ENCODE measurements around the gene PIGQ.

The PIGQ gene

DNA sequence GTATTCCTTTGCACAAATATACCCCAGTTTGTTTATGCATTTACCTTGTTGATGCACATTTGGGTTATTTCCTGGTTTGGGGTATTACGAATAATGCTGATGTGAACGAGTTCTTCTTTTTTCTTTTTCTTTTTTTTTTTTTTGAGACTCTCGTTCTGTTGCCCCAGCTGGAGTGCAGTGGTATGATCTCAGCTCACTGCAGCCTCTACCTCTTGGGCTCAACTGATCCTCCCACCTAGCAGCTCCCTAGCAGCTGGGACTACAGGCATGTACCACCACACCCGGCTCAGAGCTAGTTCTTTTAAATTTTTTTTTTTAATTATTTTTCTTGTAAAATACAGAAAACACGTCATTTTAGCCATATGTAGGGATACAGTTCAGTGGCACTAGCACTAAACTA is 34.2 kb downstream of the PIGQ start:
- Histone ChIP-seq H3K36me3 (ENCODE audit: low read depth) (0 out of 2 replicates have a peak, but pooled peaks cover 3% of the 10 kb centered on the region), H3K27me3 (ENCODE audit: insufficient read depth, poor library complexity, severe bottlenecking) (no peaks in the 10 kb centered on the region), H3K9me3 (ENCODE audit: severe bottlenecking) (peaks cover 2% of the 10 kb centered on the region), H3K27ac (ENCODE audit: poor library complexity, severe bottlenecking) (no peak overlapping the region), H3K4me1 (ENCODE audit: insufficient read depth, poor library complexity, severe bottlenecking) (no peaks in the 10 kb centered on the region), H3K4me3 (ENCODE audit: severe bottlenecking) (no peak overlapping the region)
- ATAC-seq (ENCODE audit: low read depth) (no peak), DNase-seq (ENCODE audit: low spot score) (no peak)
- TF ChIP-seq CTCF (IDR thresholded peaks at IDR 0.05; ENCODE audit: poor library complexity, severe bottlenecking), result no peak

GRCh38 chr16:606656-607307 is 37.0 kb downstream of the PIGQ start:
- ATAC-seq (ENCODE audit: low read depth), result no peak
- no peak overlapping the region for H3K27ac ChIP-seq (ENCODE audit: poor library complexity, severe bottlenecking)
- TF ChIP-seq CTCF (IDR thresholded peaks at IDR 0.05; ENCODE audit: poor library complexity, severe bottlenecking), result no peak

DNA sequence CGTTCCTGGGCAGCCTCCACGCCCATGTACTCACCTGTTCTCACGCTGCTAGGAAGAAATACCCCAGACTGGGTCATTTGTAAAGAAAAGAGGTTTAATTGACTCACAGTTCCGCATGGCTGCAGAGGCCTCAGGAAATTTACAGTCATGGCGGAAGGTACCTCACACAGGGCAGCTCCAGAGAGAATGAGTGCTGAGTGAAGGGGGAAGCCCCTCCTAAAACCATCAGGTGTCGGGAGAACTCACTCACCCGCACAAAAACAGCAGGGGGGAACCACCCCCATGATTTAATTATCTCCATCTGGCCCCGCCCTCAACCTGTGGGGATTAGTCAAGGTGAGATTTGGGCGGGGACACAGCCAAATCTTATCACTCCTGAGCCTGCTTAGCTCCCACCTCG is 38.3 kb downstream of the PIGQ start:
- DNase-seq (ENCODE audit: low spot score) (no peak), ATAC-seq (ENCODE audit: low read depth) (no peak)
- Histone ChIP-seq H3K9me3 (ENCODE audit: severe bottlenecking) (no peaks in the 10 kb centered on the region), H3K4me1 (ENCODE audit: insufficient read depth, poor library complexity, severe bottlenecking) (peaks cover 5% of the 10 kb centered on the region), H3K4me3 (ENCODE audit: severe bottlenecking) (no peak overlapping the region), H3K36me3 (ENCODE audit: low read depth) (no peaks in the 10 kb centered on the region), H3K27ac (ENCODE audit: poor library complexity, severe bottlenecking) (no peak overlapping the region), H3K27me3 (ENCODE audit: insufficient read depth, poor library complexity, severe bottlenecking) (no peaks in the 10 kb centered on the region)
- no peak for TF ChIP-seq CTCF (IDR thresholded peaks at IDR 0.05; ENCODE audit: poor library complexity, severe bottlenecking)

More at GRCh38 chr16:606656-607307, 37.0 kb downstream of the PIGQ start:
- H3K9me3 ChIP-seq (ENCODE audit: severe bottlenecking), result no peaks in the 10 kb centered on the region
- H3K4me3 ChIP-seq (ENCODE audit: severe bottlenecking), result no peak overlapping the region
- no peaks in the 10 kb centered on the region for H3K36me3 ChIP-seq (ENCODE audit: low read depth)
- DNase-seq (ENCODE audit: low spot score), result no peak
- no peaks in the 10 kb centered on the region for H3K27me3 ChIP-seq (ENCODE audit: insufficient read depth, poor library complexity, severe bottlenecking)
- H3K4me1 ChIP-seq (ENCODE audit: insufficient read depth, poor library complexity, severe bottlenecking), result peaks cover 5% of the 10 kb centered on the region

- ATAC-seq (ENCODE audit: low read depth), result no peak
- Histone ChIP-seq H3K36me3 (ENCODE audit: low read depth) (no peaks in the 10 kb centered on the region), H3K27ac (ENCODE audit: poor library complexity, severe bottlenecking) (no peak overlapping the region), H3K9me3 (ENCODE audit: severe bottlenecking) (no peaks in the 10 kb centered on the region), H3K27me3 (ENCODE audit: insufficient read depth, poor library complexity, severe bottlenecking) (no peaks in the 10 kb centered on the region), H3K4me3 (ENCODE audit: severe bottlenecking) (no peak overlapping the region), H3K4me1 (ENCODE audit: insufficient read depth, poor library complexity, severe bottlenecking) (peaks cover 5% of the 10 kb centered on the region)
- DNase-seq (ENCODE audit: low spot score), result no peak
- no peak for TF ChIP-seq CTCF (IDR thresholded peaks at IDR 0.05; ENCODE audit: poor library complexity, severe bottlenecking)
Measured at GRCh38 chr16:609316-609715, 39.5 kb downstream of the PIGQ start.

DNA sequence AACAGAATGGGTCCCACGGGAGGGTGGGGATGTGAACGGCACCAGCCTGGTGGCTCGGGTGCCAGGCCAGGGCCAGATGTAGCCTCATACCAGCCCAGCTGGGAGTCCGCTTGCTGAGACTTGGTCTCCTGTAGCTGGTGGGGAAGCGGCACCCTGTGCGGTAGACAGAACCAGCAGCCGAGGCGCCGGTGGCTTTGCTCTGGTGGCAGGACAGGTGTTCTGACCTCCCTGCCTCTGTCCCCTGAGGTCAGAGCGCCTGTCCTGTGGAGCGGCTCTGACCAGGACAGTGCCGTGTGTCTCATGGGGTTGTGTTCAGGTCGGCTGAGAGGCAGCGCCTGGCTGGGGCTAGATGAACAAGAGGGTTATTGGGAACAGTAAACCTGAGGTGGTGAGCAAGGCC is 40.2 kb downstream of the PIGQ start:
- H3K27ac ChIP-seq (ENCODE audit: poor library complexity, severe bottlenecking), result no peak overlapping the region
- no peaks in the 10 kb centered on the region for H3K36me3 ChIP-seq (ENCODE audit: low read depth)
- no peaks in the 10 kb centered on the region for H3K27me3 ChIP-seq (ENCODE audit: insufficient read depth, poor library complexity, severe bottlenecking)
- no peak overlapping the region for H3K4me3 ChIP-seq (ENCODE audit: severe bottlenecking)
- TF ChIP-seq CTCF (IDR thresholded peaks at IDR 0.05; ENCODE audit: poor library complexity, severe bottlenecking), result no peak
- no peaks in the 10 kb centered on the region for H3K9me3 ChIP-seq (ENCODE audit: severe bottlenecking)
- DNase-seq (ENCODE audit: low spot score), result no peak
- ATAC-seq (ENCODE audit: low read depth), result no peak
- peaks cover 5% of the 10 kb centered on the region for H3K4me1 ChIP-seq (ENCODE audit: insufficient read depth, poor library complexity, severe bottlenecking)
